Adrenal gland (tissue), 12 donors: Measurements from ENCODE around the gene GRIA1. TPM values are rescaled to one million over a fixed set of nuclear protein-coding genes. Genes with fewer than 3 reads are reported as not detected.

Experiments
- DNase-seq, 7 donors: peaks; one replicate each; pipeline ENCODE4 v3.0.0-alpha.2; 2019 to 2020
- H3K27ac ChIP-seq, 5 donors: fragments of 200-600 bp; sonication (generic) in 4 of 5; 1 replicate in 3 of 5; 2 replicates in 2 of 5; pipeline versions ENCODE4 v1.5.1 to v1.8.0; 2016 to 2020; ENCODE audit warnings: mild to moderate bottlenecking in 1 of 5
- H3K27me3 ChIP-seq: fragments of 200-600 bp; 2 replicates; pipeline ENCODE4 v1.8.0; 2021
- H3K36me3 ChIP-seq, 2 donors: fragments of 200-600 bp; replicated peaks in 1 of 2; 1 replicate in 1 of 2; 2 replicates in 1 of 2; pipeline versions ENCODE4 v1.5.1 to v1.8.0; 2018 to 2022
- H3K4me1 ChIP-seq, 2 donors: fragments of 200-600 bp; replicated peaks in 1 of 2; 1 replicate in 1 of 2; 2 replicates in 1 of 2; pipeline versions ENCODE4 v1.5.1 to v1.8.0; 2018 to 2021
- H3K4me3 ChIP-seq, 4 donors: fragments of 200-600 bp; sonication (generic) in 3 of 4; one replicate each; pipeline ENCODE4 v1.5.1; 2016 to 2018
- H3K9me3 ChIP-seq, 3 donors: fragments of 200-600 bp; sonication (generic) in 1 of 3; replicated peaks in 1 of 3; 1 replicate in 2 of 3; 2 replicates in 1 of 3; pipeline versions ENCODE4 v1.5.1 to v1.8.0; 2016 to 2021
- CTCF ChIP-seq, 6 experiments: fragments of 450-650 bp in 4 of 6; fragments of 200-600 bp in 2 of 6; sonication (generic) in 1 of 6; IDR thresholded peaks; 1 replicate in 5 of 6; 2 replicates in 1 of 6; pipeline versions ENCODE4 v1.5.1 to v1.8.0; 2016 to 2021; ENCODE audit warnings: antibody characterized with exemption in 6 of 6, mild to moderate bottlenecking in 2 of 6, moderate library complexity in 1 of 6
- POLR2A ChIP-seq, 2 donors: fragments of 450-650 bp; IDR thresholded peaks; one replicate each; pipeline ENCODE4 v1.6.1; 2017; ENCODE audit warnings: antibody characterized with exemption in 2 of 2, mild to moderate bottlenecking in 2 of 2, moderate library complexity in 1 of 2
- WGBS, 4 donors: extraction: QIAGEN DNeasy Blood & Tissue Kit in 2 of 4; methylation state at CpG; one replicate each; pipeline versions ENCODE4 v1.1.5 to v1.1.7; 2013 to 2017; 5-methylcytosine and 5-hydroxymethylcytosine counted together
- intact Hi-C, 2 donors: fragments of 100-400 bp; cut with DNase I; formaldehyde crosslinking; loops; one replicate each; pipeline versions ENCODE4 v1.14.1 to v1.15.0; 2022 to 2023
- polyA plus RNA-seq, 3 donors: library from polyadenylated mRNA; stranded (reverse); fragments of 200-250 nt in 2 of 3; fragments of 350-450 nt in 1 of 3; fragmentation: Illumina TruSeq in 1 of 3; extraction: RNeasy Lipid Tissue Mini Kit (QIAGEN cat#74804) in 1 of 3; gene quantifications; one replicate each; pipeline ENCODE4 v1.2.3, GENCODE V29; 2013 to 2014
- total RNA-seq, 9 donors: library from RNA; depleted of rRNA in 4 of 9; stranded (reverse); fragments of >200 nt in 4 of 9; fragments of 120-200 nt in 1 of 9; fragmentation: NEBNext Ultra II Directional in 1 of 9; extraction: Animal tissue kit (Norgen Biotek cat#: 25700) in 1 of 9; gene quantifications; one replicate each; pipeline versions ENCODE4 v1.1.0 to v1.2.4, GENCODE V29; 2013 to 2023
- donor health status: healthy with polysubstance abuse.
- donor health status: Bipolar disorder and iron deficiency.
- donor health status: DM: yes; HTN: yes; CAD: no.
- donor health status: DM: no; HTN: no; CAD: no.
- donor health status: DM: no; HTN: no; CAD: no.
- donor health status: DM: yes; HTN: yes; CAD: no.

The GRIA1 gene
- total and polyA plus RNA-seq, 12 donors = 0.12 to 2.3 (median 0.86) TPM

GRCh38 chr5:153584126-153584959 lies 93.9 kb downstream of the GRIA1 start:
- no peak overlapping the region for H3K4me3 ChIP-seq
- no peak for TF ChIP-seq POLR2A (IDR thresholded peaks at IDR 0.05)
- no peak for TF ChIP-seq CTCF (IDR thresholded peaks at IDR 0.05)
- intact Hi-C loops = no loop called here
- no peak for DNase-seq
- 69 to 80% (median 72%) methylated on average over 4 of the region's 4 CpGs for WGBS, 4 donors
- no peak overlapping the region for H3K27ac ChIP-seq
- no peaks in the 10 kb centered on the region for H3K9me3 ChIP-seq
- H3K36me3 ChIP-seq = no peaks in the 10 kb centered on the region
- no peaks in the 10 kb centered on the region for H3K4me1 ChIP-seq
- H3K27me3 ChIP-seq = no peaks in the 10 kb centered on the region

DNA sequence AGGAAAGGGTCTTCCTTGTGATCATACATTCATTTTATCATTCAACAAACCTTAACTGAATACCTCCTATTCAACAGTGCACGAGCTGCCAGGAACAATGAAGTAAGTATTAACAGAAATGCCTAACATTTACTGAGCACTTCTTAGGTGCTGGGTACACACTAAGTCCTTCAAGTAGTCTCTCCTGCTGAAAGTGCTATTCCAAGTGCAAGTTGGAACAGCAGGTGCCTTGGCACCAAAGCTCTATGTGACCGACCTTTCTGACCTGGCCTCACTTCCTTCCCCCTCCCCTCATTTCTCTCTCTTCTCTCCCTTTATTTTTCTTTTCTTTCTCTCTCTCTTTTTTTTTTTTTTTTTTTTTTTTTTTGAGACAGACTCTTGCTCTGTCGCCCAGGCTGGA lies 94.5 kb downstream of the GRIA1 start:
- Histone ChIP-seq H3K36me3 (no peaks in the 10 kb centered on the region), H3K4me1 (no peaks in the 10 kb centered on the region), H3K4me3 (no peak overlapping the region), H3K27ac (no peak overlapping the region), H3K27me3 (no peaks in the 10 kb centered on the region), H3K9me3 (no peaks in the 10 kb centered on the region)
- no peak for DNase-seq
- TF ChIP-seq POLR2A (IDR thresholded peaks at IDR 0.05) (no peak), CTCF (IDR thresholded peaks at IDR 0.05) (no peak)
- WGBS, 4 donors = 81 to 91% (median 86%) methylated on average over 3 of the region's 3 CpGs
- intact Hi-C loops = no loop called here

GRCh38 chr5:153585622-153586277 lies 95.3 kb downstream of the GRIA1 start:
- Histone ChIP-seq H3K27ac (no peak overlapping the region), H3K27me3 (no peaks in the 10 kb centered on the region), H3K4me1 (no peaks in the 10 kb centered on the region), H3K9me3 (no peaks in the 10 kb centered on the region), H3K36me3 (no peaks in the 10 kb centered on the region), H3K4me3 (no peak overlapping the region)
- intact Hi-C loops = no loop called here
- 37 to 60% (median 53%) methylated on average over 2 of the region's 2 CpGs for WGBS, 4 donors
- DNase-seq = no peak
- no peak for TF ChIP-seq CTCF (IDR thresholded peaks at IDR 0.05)
- no peak for TF ChIP-seq POLR2A (IDR thresholded peaks at IDR 0.05)

- DNase-seq = peak; percentile 17 to 67 (median 44)
- H3K36me3 ChIP-seq = no peaks in the 10 kb centered on the region
- H3K4me3 ChIP-seq = no peak overlapping the region
- no peaks in the 10 kb centered on the region for H3K9me3 ChIP-seq
- TF ChIP-seq CTCF (IDR thresholded peaks at IDR 0.05) (no peak), POLR2A (IDR thresholded peaks at IDR 0.05) (no peak)
- peak overlapping the region in 1 of 5 donors; percentile 42 for H3K27ac ChIP-seq
- intact Hi-C loops = no loop called here
- 29 to 55% (median 31%) methylated on average over 1 of the region's 1 CpG for WGBS, 4 donors
- H3K27me3 ChIP-seq = no peaks in the 10 kb centered on the region
- peaks cover 11 to 12% of the 10 kb centered on the region in 2 donors for H3K4me1 ChIP-seq
Observed at GRCh38 chr5:153592081-153592480, 101.6 kb downstream of the GRIA1 start.
